GM21423 (cell line): Measurements from ENCODE around the gene PPFIA4.

Source experiments
- ATAC-seq: cut with Tn5 transposase; IDR thresholded peaks from one replicate; pipeline ENCODE4 v1.9.1; 2021; ENCODE audit warnings: mild to moderate bottlenecking, moderate library complexity; ENCODE audit not compliant: unreplicated experiment

Gene PPFIA4

DNA sequence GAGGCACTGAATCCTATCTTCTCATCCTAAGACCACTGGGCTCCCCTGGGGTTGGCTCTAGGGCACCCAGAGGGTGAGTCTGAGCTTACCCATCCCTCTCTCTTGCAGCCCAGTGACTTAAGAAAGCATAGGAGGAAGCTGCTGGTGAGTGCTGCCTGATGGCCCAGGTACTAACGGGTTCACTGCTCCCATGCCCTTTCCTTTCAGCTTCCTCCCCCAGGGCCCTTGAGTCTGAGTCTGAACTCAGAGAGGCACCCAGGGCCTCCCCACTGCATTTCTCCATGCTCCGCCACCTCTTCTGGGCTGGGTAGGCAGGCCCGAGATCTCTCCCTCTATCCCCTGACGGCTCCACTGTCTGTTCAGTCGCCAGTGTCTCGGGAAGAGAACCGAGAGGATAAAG is 29.7 kb downstream of the PPFIA4 start:
- no peak for ATAC-seq

DNA sequence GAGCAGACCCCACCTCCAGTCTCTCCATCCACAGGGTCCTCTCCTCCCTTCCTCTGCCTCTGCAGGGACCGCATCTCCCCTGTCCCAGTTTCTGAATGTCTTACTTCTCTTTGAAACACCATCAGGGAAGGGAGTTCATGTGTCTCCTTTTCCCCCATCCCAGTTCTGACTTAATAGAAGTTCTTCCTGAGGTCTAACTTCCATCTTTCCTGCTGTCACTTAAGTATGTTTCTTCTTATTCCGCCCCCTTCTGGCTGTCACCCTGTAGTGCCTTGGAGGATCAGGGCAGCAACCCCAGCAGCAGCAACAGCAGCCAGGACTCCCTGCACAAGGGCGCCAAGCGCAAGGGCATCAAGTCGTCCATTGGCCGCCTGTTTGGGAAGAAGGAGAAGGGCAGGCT is 30.2 kb downstream of the PPFIA4 start:
- ATAC-seq, result no peak

DNA sequence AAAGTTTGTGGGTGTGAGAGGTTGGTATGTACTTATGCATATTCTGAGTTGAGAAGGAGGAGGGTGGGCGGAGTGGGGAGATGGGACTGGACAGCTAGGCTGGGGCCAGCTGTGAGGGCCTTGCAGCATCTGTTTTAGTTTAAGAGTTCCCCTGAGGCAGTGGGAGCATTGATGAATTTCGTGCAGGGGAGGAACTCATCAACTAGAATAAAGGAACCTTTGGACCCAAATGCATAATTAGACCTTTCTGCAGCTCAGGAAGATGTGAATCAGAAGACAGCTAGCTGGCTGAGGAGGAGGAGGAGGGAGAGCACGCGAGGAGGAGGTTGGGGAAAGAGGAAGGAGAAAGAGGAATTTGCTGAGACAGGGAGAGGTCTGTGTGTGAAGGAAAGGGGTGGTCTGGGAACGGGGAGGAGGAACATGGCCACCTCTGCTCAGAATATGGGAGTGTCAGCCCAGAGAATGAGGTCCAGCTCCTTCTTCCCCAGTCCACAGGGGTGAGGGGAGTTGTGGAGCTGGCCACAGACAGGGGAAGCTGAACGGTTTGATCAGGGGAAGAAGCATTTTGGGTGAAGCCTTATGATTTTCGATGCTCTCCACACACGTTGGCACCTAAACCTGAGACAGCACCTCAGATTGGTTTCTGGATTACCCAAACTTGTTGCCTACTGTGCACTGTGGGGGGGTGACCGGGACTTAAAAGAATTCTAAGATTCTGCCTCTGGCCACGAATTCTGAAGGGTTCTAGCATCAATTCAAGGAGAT is 31.8 kb downstream of the PPFIA4 start:
- ATAC-seq, result no peak

DNA sequence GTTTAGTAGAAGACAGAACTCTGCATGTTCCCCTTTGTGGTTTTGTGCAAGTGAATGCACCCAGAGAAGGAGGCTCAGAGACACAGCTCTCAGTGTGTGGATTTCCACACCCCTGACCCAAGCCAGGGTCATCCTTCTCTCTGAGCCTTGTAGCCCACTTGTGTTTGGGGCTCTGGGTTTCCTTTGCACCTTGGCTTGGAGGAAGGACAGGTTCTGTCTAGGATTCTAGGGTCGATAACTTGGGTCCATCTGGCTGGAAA is 32.3 kb downstream of the PPFIA4 start:
- no peak for ATAC-seq

DNA sequence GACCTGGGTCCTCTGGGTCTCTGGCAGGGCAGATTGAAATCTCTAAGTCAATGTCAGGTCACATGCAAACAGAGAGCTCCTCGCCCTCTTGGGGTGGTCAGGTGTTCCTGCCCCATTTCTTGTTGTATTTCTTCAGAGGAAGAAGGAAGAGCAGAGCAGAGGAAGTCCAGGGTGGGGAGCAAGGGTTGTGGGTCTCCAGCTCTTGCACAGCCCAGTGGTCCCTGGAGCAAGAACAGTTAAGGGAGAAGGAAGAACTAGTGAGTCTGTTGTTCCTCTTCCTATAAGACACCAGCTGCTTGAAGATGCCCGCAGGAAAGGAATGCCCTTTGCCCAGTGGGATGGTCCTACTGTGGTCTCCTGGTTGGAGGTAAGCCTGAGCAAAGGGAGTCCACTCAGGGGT is 33.2 kb downstream of the PPFIA4 start:
- ATAC-seq, result no peak

DNA sequence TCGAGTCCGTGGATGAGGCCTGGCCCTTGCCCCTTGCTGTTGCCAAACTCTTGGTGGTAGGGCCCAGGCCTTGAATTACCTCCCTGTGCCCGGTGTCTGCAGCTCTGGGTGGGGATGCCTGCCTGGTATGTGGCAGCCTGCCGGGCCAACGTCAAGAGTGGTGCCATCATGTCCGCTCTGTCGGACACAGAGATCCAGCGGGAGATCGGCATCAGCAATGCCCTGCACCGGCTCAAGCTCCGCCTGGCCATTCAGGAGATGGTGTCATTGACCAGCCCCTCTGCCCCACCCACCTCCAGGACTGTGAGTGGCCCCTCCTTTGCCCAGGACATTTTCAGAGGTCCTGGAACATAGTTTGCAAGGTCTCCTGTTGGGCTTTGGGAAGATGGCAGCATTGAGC is 33.8 kb downstream of the PPFIA4 start:
- ATAC-seq, result no peak

DNA sequence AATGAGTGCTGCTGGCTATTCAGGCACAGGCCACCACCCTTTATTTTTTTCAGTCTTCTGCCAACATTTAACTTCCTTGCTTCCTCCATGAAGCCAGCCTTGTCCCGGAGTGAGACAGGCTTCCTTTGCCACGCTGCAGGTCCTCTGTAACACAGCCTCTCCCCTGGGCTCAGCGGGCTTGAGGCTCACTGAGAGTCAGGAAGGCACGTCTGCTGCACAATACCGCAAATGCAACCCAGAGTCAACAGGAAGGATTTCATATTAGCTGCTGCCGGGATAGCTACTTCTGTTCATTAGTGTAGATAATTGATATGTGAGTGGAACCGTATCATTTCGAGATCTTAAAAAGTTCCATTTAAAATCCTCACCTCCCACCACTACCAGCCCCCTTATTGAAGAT is 37.0 kb downstream of the PPFIA4 start:
- ATAC-seq, result no peak

DNA sequence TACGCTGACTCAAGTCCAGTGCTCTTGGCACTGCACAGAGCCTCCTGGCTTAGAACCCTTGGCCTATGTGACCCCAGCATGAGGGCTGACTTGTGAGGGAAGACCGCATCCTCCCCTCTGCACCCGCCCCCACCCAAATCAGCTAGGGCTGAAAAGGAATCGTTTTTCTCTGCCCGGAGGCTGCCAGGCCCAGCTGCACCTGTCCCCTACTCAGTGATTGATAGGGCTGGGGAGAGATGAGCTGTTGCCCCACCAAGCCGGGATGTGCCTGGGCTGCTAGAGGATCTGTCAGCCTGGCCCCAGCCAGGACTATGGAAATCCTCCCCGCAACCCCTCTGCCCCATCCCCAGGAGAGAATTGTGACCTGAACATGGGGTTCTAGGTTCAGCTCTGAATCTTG is 38.9 kb downstream of the PPFIA4 start:
- ATAC-seq, result no peak

DNA sequence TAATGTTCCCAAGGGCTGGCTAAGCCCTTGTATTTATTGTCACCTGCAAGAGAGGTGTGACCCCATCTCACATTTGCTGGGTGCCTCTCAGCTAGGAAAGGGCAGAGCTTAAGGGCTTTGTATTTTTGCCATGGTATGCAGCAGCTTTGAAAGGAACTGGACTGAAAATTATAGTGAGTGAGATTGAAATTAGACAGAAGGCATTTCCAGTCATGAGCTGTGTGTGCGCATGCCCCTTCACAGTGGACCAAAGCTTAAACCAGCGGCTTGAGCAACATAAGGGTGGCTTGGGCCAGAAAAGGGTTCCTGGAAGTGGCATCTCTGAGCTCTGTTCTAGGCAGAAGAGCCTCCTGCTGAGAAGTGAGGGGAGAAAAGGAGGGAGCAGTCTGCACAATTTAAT is 39.7 kb downstream of the PPFIA4 start:
- no peak for ATAC-seq

DNA sequence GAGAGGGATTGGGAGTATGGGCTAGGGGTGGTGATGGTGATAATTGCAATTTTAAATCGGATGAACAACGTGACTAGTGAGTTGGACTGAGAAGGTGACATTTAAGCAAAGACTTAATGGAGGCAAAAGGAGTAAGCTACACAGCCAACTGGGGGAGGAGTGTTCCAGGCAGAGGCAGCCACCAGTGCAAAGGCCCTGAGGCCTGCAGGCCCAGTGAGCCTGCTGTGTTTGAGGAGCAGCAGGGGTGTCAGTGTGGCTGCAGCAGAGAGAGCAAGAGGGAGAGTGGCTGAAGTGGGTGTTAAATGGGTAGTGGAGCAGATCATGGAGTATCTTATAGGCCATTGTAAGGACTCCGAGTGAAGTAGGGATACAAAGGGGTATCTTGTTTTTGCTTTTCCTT is 40.7 kb downstream of the PPFIA4 start:
- no peak for ATAC-seq

DNA sequence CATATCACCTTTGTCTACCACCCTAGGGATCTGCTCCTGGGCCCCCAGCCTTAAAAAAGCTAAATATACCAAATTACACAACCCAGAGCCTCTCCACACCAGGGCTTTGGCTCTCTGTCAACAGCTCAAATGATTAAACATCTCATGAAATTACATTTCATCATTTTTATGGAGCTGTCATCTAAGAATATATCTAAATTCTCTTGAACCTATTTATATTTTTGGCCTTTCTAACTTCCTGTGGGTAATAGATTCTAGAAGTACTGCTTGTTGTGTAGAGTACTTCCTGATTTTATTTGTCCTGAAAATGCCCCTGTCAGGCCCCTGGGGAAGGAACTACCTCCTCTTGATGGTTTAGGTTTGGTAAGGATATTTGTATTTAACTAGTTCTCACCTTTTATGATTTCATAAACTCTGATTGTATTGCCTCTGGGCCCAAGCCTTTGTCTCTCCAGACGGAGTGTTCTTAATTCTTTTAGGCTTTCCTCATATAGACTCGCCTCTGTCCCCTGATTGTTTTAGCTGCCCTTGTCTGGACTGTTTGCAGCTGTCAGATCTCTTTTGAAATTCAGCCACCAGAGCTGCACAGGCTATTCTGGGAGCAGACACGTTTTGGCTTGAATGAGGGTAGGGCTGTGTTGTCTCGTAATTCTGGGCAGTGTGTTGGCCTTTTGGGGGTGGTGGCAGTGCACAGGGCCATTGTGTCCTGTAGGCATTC is 42.9 kb downstream of the PPFIA4 start:
- no peak for ATAC-seq

DNA sequence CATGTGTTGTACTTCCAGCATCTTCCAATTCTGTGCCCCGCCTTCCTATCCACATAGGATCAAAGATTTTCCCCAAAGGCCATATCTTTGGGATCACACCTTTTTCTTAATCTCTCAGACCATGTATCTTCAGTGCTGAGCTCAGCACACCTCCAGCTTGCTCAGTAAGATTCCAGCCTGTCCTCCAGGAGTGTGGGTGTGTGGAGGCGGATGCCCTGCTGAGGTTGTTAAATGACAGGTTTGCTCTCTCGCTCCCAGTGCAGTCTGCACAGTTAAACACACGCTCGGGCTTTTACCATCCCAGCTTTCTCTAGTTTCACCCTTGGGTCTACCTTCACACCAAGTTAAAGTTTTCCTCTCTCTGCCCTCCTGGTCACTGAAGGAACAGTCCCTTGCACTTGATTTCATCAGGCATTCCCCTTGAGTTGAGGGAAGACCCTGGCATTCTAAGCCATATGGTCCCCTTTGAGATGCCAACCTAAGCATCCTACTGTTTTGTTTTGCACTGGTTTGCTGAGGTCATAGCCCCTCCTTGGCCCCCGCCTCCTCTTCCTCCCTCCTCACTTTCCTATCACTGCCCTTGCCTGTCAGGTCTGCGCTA is 45.8 kb downstream of the PPFIA4 start:
- ATAC-seq, result no peak

DNA sequence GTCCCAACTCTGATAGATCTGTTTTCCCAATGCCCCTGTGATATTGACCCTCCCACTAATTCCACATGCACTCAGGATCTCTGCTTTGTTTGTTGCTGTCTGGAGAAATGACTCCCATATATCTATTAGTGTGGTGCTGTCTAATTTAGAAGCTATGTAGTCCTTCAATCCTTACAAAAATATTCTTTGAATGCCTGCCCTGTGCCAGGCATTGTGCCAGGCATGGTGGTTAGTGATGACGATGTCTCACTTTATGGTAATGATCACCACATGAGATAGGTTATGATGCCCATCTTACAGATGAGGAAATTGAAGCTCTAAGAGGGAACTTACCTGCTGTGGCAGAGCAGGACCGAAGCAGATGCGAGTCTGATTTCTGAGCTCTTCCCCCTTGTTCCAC is 46.6 kb downstream of the PPFIA4 start:
- ATAC-seq, result no peak

DNA sequence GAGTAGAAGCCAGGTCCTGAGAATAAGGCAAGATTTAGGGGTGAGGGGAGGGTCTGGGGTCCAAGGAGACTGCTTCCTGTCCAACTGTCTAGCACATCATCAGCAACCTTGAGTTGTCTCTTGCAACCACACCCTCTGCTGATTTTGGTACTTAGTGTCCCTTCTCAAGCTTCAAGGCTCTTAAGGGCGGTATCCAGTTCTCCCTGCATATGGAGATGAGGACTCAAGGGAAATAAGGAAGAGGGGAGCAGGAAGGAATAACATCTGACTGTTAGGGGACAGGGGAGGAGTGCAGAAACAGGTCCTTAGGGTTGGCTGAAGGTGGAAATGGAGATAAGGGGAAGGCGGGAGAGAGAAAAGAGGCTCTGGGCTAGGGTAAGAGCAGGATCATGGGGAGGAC is 47.2 kb downstream of the PPFIA4 start:
- ATAC-seq, result no peak

DNA sequence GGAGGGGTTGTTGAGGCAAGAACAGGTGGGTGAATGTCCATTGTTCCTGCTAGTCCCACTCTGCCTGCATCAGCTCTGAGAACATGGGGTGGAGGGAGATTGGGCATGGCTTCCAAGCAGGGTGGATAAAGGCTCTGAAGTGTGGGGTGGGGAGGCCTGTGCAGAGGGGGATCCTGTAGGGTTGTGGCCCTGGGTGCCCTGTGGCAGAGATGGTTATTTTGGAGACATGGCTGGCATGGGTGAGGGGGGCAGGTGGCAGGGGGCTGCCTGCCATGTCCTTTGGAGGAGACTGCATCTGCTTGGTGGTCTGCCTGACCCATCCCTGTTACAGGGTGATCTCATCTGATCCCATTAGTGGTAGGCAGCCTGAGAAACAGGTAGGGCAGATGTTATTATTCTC is 48.3 kb downstream of the PPFIA4 start:
- no peak for ATAC-seq

DNA sequence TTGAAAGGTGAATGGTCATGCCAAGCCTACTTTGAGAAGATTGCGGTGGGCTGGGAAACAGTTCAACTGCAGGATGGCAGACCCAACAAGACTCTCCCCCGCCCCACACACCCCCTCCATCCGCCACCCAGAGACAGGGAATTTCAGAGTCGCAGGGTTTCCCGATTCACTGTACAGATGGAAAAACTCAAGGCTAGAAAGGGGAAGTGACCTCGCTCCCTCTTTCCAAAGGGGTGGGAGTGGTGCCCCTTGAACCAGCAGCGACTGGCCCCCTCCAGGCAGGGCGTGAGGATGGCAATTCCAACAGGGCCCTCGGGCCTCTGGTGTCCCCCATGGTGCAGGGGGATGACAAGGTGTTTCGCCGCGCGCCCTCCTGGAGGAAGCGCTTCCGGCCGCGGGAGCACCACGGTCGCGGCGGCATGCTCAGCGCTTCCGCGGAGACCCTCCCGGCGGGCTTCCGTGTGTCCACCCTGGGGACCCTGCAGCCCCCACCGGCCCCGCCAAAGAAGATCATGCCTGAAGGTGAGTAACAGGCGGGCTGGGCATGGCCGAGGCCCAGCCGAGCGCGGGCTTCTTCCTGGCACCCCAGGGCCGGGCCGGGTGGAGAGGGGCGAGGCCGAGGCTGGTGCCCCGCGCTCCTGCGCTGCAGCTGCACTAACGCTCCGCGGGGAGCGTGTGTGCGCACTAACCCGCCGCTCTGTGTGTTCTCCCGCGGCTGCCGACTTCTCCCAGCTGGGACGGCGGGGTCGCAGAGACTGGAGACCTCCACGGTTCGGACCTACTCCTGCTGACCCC is 49.1 kb downstream of the PPFIA4 start:
- no peak for ATAC-seq

DNA sequence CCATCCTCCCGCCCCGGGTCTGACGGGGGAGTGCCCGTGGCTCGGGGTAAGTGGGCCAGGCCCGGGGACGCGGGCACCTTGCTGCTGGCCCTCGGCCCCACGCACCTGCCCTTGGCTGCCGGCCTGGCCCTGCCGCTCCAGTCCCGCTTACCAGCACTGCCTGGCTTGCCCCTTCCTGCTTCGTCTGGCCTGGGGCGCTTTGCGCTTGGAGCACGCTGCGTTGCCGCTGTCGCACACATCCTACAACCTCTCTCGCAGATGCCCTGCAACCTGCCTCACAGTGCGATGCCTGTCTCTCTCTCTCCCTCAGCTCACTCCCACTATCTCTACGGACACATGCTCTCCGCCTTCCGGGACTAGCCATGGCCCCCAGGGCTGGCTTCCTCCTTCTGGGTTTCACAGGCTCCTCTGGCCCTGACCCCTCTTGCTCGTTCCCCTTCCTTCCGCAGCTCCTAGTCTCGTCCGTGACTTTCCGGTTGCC is 49.8 kb downstream of the PPFIA4 start:
- no peak for ATAC-seq

DNA sequence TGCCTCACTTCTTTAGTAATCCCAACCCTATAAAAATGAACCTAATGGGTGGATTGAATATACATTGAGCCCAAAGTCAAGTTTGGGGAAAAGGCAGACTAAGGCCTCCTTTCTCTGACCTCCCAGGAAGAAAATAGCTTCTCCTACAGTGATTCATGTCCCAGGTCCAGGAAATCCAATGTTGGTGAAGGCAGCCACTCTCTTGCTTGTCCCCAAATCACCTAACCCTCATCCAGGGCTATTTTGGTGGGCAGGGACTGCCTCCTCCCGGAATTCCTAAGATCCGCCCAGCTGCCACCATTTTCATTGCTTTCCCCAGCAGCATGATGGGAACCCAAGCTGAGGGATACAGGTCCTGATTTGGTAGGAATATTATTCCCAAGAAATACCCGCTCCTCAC is 51.1 kb downstream of the PPFIA4 start:
- ATAC-seq, result no peak

DNA sequence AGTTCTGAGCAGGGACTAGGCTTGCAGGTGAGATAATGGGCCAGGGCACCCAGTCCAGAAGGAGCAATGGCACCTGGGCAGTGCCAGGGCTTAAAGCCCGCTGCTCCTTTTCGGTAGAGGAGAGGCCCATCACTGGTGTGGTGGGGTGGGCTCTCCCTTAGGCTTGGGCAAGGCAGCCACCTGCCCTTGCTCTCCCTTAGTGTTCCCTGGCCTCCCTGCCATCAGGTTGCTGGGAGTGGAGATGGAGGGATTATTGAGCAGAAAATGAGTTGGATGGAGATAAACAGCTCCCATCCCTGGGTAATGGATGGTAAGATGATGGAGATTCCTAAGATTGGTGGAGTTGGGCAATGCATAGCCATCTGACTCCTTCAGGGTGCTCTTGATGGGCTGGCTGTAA is 51.7 kb downstream of the PPFIA4 start:
- ATAC-seq, result no peak

DNA sequence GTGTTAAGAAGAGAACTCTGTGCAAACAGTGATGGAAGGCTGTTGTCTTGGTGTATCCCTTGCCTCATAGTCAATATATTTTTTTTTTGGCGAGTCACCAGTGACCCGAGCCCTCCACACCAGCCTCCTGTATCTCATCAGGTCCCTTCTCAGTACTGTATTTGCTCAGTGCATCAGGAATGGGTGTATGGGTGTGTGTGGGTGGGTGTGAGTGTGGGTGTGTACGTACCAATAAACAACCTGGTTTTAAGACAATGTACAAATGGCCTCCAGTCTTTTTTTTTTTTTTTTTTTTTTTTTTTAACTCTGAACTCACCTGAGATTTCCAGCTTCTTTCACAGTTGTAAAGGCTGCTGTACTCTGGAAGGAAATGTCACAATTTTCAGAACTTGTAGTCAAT is 52.2 kb downstream of the PPFIA4 start:
- no peak for ATAC-seq

DNA sequence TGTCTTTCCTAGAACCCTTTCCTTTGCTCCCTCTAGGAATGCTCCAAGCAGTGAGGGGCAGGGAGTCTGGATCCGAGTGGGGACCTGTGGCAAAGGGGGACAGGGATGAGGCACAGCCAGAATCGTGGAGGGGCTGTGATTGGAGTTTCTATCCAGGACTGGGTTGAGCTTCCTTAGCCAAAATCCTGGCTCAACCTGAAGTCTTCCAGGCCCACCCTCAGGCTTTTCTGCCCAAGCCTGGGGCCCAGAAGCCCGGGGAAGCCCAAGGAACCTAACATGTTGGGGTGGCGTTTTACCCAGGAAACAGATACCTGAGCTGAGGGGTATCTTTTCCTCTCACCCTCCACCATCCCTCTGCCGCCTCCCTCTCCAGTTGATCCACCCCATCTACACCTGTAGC is 54.2 kb downstream of the PPFIA4 start:
- ATAC-seq, result no peak
